Activated B cell treated with CpG ODN at 0.5 μM for 24 hours (primary cell): ENCODE data around the gene NDUFB11. TPM values are rescaled to one million over a fixed set of nuclear protein-coding genes. Genes with fewer than 3 reads are reported as not detected.

Source experiments
- ATAC-seq: fragments of 200-7000 bp; cut with Tn5 transposase; one replicate; pipeline ENCODE4 v1.10.0; 2021; ENCODE audit warnings: low read depth, mild to moderate bottlenecking, moderate library complexity
- CTCF ChIA-PET: fragments of 350-600 bp; sonication (Branson Sonifier 250); formaldehyde crosslinking; loops from one replicate; lab custom pipeline; 2021; ENCODE audit warnings: antibody characterized with exemption; lab: Charles Lee
- POLR2A ChIA-PET: fragments of 350-600 bp; sonication (Branson Sonifier 250); formaldehyde crosslinking; loops from one replicate; lab custom pipeline; 2021; ENCODE audit warnings: antibody characterized with exemption; lab: Charles Lee
- DNase-seq: peaks from one replicate; pipeline ENCODE4 v3.0.0; 2022
- H3K27ac Mint-ChIP-seq: one replicate; pipeline ENCODE4 v1.8.0; 2020; ENCODE audit warnings: mixed read lengths
- H3K27me3 Mint-ChIP-seq: one replicate; pipeline ENCODE4 v1.8.0; 2021; ENCODE audit warnings: mixed read lengths
- H3K36me3 Mint-ChIP-seq: one replicate; pipeline ENCODE4 v1.8.0; 2021; ENCODE audit warnings: low read depth, mixed read lengths
- H3K4me1 Mint-ChIP-seq: one replicate; pipeline ENCODE4 v1.8.0; 2021; ENCODE audit warnings: mixed read lengths
- H3K4me3 Mint-ChIP-seq: one replicate; pipeline ENCODE4 v1.8.0; 2020; ENCODE audit warnings: mild to moderate bottlenecking, mixed read lengths
- H3K9me3 Mint-ChIP-seq: one replicate; pipeline ENCODE4 v1.8.0; 2020; ENCODE audit warnings: mixed read lengths
- CTCF ChIP-seq: fragments of 200-600 bp; IDR thresholded peaks from one replicate; pipeline ENCODE4 v1.8.0; 2022; ENCODE audit warnings: antibody characterized with exemption, mild to moderate bottlenecking
- intact Hi-C: fragments of 100-400 bp; cut with micrococcal nuclease; formaldehyde crosslinking; loops from one replicate; pipeline ENCODE4 v1.15.1; 2024
- total RNA-seq: library from RNA; stranded (reverse); gene quantifications from 2 replicates; pipeline ENCODE4 v1.2.3, GENCODE V29; 2022

NDUFB11 gene
- total RNA-seq, 1 donor from 2014 or later: 73.3 TPM

GRCh38 chrX:47179928-47180255 is 35.4 kb upstream of the NDUFB11 start:
- Mint-ChIP-seq H3K4me1 (no peaks in the 10 kb centered on the region), H3K36me3 (peaks cover 65% of the 10 kb centered on the region), H3K27me3 (no peaks in the 10 kb centered on the region), H3K27ac (no peak overlapping the region), H3K4me3 (no peak overlapping the region), H3K9me3 (no peaks in the 10 kb centered on the region)
- ATAC-seq (no peak), DNase-seq (no peak)
- no peak for TF ChIP-seq CTCF
- CTCF ChIA-PET: no interaction called here
- POLR2A ChIA-PET: no interaction called here
- intact Hi-C loops: no loop called here

GRCh38 chrX:47179221-47179927 is 34.9 kb upstream of the NDUFB11 start:
- ATAC-seq: no peak
- Mint-ChIP-seq H3K4me3 (no peak overlapping the region), H3K4me1 (no peaks in the 10 kb centered on the region), H3K36me3 (peaks cover 64% of the 10 kb centered on the region), H3K27me3 (no peaks in the 10 kb centered on the region), H3K9me3 (no peaks in the 10 kb centered on the region), H3K27ac (no peak overlapping the region)
- DNase-seq: no peak
- TF ChIP-seq CTCF: no peak
- intact Hi-C loops: no loop called here
- CTCF ChIA-PET: no interaction called here
- POLR2A ChIA-PET: interaction anchor here (0.6 kb wide), 1 partner anchor 471 kb away, joined by 5 read pairs; the partner anchor contains the start of gene ELK1

- H3K36me3 Mint-ChIP-seq: peaks cover 68% of the 10 kb centered on the region
- CTCF ChIA-PET: no interaction called here
- ATAC-seq (no peak), DNase-seq (no peak)
- H3K27ac Mint-ChIP-seq: no peak overlapping the region
- intact Hi-C loops: no loop called here
- H3K4me1 Mint-ChIP-seq: no peaks in the 10 kb centered on the region
- no peak overlapping the region for H3K4me3 Mint-ChIP-seq
- no peaks in the 10 kb centered on the region for H3K27me3 Mint-ChIP-seq
- POLR2A ChIA-PET: interaction anchor here (0.8 kb wide), 1 partner anchor 34 kb away, joined by 3 read pairs; the partner anchor contains the start of genes NDUFB11 and RBM10
- no peak for TF ChIP-seq CTCF
- H3K9me3 Mint-ChIP-seq: no peaks in the 10 kb centered on the region
These were observed 33.8 kb upstream of the NDUFB11 start for GRCh38 chrX:47178337-47178736.

GRCh38 chrX:47177079-47177478 is 32.6 kb upstream of the NDUFB11 start:
- ChIA-PET CTCF (no interaction called here), POLR2A (no interaction called here)
- ATAC-seq: no peak
- no peak overlapping the region for H3K27ac Mint-ChIP-seq
- no peaks in the 10 kb centered on the region for H3K27me3 Mint-ChIP-seq
- intact Hi-C loops: no loop called here
- peaks cover 73% of the 10 kb centered on the region for H3K36me3 Mint-ChIP-seq
- H3K4me1 Mint-ChIP-seq: no peaks in the 10 kb centered on the region
- no peak overlapping the region for H3K4me3 Mint-ChIP-seq
- TF ChIP-seq CTCF: no peak
- no peak for DNase-seq
- H3K9me3 Mint-ChIP-seq: no peaks in the 10 kb centered on the region

- no peak for DNase-seq
- Mint-ChIP-seq H3K36me3 (peaks cover 76% of the 10 kb centered on the region), H3K27ac (no peak overlapping the region), H3K4me1 (no peaks in the 10 kb centered on the region), H3K4me3 (no peak overlapping the region), H3K27me3 (no peaks in the 10 kb centered on the region), H3K9me3 (no peaks in the 10 kb centered on the region)
- POLR2A ChIA-PET: no interaction called here
- intact Hi-C loops: no loop called here
- TF ChIP-seq CTCF: no peak
- CTCF ChIA-PET: no interaction called here
- ATAC-seq: no peak
These were observed 31.7 kb upstream of the NDUFB11 start for GRCh38 chrX:47176101-47176740.
